ENCODE measurements around the gene C2orf78.

DNA sequence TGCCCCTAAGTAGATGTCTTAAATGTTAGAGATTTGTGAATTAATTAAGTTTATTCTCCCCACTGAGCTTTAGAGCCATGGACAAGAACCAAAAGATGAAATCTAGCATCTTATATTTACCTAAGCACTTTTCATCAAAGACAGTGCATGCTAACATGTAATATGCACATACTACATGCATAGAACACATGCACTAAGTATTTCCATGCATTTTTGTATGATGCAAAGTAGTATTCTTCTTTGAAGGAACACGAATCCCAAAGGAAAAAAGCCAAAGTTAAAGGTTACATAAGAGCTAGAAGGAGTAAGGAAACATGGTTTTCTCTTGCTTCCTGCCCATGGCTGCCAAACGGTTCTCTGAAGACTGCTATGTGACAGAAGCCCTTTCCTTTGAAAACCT lies 60.1 kb downstream of the C2orf78 start:
- TF ChIP-seq, protein P1, sequence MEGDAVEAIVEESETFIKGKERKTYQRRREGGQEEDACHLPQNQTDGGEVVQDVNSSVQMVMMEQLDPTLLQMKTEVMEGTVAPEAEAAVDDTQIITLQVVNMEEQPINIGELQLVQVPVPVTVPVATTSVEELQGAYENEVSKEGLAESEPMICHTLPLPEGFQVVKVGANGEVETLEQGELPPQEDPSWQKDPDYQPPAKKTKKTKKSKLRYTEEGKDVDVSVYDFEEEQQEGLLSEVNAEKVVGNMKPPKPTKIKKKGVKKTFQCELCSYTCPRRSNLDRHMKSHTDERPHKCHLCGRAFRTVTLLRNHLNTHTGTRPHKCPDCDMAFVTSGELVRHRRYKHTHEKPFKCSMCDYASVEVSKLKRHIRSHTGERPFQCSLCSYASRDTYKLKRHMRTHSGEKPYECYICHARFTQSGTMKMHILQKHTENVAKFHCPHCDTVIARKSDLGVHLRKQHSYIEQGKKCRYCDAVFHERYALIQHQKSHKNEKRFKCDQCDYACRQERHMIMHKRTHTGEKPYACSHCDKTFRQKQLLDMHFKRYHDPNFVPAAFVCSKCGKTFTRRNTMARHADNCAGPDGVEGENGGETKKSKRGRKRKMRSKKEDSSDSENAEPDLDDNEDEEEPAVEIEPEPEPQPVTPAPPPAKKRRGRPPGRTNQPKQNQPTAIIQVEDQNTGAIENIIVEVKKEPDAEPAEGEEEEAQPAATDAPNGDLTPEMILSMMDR (IDR thresholded peaks at IDR 0.05; ENCODE audit: low read depth, low read length) = no peak
- no peak for TF ChIP-seq EZH2phosphoT487 (IDR thresholded peaks at IDR 0.05; ENCODE audit: low read depth)

Measured in OCI-LY3 (cell line).